HG03159 (cell line): Measurements from ENCODE around the gene FTO.
"Not testable (repeated sequence)": the region's sequence is repeated elsewhere in the genome, so short reads cannot be mapped to it uniquely, and the experiment has no call there.

Source experiments
- ATAC-seq: cut with Tn5 transposase; IDR thresholded peaks from one replicate; pipeline ENCODE4 v1.9.1; 2021; ENCODE audit warnings: mild to moderate bottlenecking, moderate library complexity; ENCODE audit not compliant: unreplicated experiment

The FTO gene

DNA sequence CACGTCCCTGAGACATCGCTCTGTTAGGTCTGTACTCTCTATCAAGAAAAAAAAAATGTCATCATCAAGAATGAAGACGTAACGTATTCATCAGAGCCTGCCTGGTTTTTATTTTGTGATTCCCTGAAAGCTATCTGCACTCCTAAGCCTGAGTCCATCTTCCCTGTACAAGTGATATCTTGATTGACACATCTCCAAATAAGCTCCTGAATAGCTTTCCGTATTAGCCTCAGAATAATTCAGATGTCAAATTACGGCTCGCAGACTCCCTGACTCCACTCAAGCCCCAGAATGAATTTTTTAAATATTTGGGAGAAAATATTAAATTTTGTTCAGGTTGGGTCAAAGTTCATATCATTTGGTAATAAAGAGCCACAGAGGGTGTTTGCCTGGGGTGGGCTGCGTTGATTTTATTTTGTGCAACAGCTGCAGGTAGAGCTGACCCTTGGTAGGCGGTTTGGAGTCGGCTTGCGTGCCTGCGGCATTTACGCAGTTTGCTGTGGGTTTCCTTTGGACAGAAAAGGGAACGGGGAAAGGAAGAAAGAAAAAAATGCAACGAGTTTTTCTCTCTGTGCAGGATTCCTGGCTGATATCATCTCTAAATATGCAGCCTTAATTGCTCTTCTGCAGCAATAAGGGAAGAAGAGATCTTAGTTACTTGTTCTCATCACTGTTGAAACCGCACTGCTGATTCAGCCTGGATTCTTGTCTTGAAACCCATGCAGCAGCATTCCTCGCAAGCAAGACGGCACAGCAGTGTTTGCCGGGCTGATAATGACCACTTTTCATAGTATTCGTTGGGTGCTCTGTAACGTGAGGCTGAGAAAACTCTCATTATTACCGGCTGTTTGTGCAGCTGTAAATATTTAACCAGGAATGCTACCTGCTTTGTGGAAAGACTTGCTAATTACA lies 467.9 kb downstream of the FTO start:
- ATAC-seq = no peak

DNA sequence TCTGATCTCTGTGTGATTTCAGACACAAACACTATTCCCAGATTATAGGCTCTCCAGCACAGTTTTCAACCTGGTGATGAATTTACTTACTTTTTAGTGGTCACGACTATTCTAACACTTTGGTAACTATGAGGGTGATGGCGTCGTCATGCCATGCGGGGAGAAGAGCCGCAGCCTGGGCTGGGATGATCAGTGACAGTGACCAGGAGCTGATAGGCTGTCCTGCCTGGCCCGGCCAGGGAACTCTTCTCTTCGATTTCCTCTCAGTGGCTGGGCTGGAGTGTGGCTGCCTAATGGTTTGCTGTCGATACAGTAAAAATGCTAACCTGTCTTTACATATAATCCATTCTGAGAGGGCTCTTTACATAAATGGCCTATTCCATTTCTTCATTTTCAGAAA lies 469.5 kb downstream of the FTO start:
- no peak for ATAC-seq

DNA sequence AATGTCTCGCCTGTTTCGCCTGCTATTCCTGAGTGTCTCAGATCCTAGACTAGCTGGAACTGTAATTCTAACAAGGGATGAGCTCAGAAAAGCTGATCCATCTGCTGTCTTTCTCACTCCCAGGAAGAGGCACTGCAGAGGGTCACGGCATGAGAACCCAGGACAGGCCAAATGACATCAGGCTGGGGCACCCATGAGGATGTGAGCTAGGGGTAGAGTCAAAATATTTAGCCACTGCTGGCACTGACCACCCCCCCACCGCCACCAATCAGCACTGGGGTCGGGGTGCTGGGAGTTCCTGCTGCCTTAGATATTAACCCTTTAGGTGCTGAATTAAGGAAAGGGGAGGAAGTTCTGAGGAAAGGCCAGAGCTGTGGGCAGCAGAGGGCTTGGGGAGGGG lies 470.2 kb downstream of the FTO start:
- ATAC-seq = no peak

DNA sequence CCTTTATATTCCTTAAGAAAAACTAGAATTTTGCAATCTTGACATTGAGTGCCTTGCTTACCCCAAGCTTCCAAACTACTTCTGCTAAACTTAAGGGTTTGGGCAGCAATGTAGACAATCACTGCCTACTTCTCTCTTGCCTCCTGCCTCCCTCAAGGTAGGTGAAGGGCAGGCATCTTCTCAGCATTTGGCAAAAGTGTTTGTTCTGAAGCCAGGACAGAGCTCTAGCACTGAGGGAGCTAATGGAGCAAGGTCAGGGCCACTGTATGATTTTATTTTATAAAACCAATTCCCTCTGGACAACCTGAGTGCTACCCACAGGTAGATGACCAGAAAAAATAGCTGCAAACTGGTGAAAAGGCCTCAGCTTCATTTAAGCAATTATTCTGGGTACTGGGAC lies 470.8 kb downstream of the FTO start:
- ATAC-seq = no peak

DNA sequence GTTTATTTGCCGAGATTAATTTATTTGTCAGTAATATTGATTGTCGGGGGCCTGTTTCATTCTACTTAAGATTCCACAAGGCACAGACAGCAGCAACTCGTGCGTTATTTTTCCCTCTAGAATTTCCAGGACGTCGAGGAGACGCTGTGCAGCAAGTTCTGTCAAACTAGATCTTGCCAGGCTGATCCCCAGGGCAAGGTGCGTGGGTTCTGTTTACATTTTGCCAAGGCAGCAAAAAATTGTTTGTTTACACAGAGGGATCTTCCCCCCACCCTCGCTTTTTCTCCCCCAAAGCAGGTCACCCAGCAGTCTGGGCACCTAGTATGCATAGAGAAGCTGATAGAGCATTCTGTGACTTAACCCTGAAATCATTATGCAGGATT lies 471.2 kb downstream of the FTO start:
- ATAC-seq = no peak

DNA sequence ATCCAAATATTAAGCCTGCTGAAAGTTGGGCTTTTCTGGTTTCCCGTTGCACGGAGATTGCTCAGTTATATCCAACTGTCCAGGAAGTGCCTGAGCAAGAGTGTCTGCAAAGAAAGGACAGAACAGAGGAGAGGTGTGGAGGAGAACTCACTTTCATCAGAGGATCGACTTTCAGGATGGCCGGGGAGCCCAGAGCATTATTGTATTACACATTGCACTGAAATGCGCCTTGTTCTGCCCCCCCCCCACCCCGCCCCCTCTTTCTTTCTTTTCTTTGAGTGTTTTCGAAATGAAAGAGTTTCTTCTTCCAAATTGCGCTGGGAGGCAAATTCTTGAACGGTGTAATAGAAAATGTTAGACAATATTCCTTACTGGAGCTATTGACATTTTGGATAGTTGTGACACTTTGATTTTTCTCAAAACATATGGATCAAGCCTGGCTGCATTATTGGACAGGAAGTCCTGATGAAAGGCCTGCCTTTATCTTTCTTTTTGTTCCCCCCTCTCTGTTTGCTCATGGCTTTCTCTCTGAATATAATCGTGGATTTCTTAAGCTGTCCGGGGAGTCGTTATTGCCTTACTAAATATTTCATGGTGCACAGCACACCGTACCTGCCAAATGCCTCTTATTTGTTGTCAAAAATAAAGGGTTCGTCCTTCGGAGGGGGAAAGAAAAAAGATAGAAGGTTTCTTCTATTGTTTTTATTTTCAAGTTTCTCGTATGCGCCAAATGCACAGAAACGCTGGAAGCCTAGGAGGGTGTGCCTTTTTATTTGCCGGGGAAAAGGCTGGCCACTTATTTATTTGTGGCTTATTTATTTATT lies 471.8 kb downstream of the FTO start:
- no peak for ATAC-seq

DNA sequence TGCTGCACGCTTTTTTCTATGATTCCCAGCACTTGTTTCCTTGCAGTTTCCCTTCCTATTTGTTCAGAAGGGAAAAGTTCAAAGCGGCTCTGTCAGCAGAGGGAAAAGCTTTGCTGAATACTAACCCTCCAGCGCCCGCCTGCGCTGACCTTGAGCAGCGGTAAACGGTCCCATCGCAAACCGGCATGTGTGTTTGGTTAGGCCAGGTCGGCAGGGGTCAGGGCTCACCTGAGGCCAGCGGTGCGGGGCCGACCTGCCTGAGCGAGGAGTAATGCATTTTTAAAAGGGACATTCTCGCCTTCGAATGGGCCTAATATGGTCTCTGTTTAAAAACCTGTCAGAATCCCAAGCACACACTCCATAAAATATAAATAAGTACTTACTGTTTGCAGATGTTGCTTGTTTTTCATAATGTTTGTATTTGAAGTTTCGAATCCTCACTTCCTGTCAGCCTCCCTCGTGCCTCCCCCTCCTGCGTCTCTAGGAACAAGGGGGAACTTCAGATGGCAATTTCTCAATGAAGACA lies 472.5 kb downstream of the FTO start:
- no peak for ATAC-seq

DNA sequence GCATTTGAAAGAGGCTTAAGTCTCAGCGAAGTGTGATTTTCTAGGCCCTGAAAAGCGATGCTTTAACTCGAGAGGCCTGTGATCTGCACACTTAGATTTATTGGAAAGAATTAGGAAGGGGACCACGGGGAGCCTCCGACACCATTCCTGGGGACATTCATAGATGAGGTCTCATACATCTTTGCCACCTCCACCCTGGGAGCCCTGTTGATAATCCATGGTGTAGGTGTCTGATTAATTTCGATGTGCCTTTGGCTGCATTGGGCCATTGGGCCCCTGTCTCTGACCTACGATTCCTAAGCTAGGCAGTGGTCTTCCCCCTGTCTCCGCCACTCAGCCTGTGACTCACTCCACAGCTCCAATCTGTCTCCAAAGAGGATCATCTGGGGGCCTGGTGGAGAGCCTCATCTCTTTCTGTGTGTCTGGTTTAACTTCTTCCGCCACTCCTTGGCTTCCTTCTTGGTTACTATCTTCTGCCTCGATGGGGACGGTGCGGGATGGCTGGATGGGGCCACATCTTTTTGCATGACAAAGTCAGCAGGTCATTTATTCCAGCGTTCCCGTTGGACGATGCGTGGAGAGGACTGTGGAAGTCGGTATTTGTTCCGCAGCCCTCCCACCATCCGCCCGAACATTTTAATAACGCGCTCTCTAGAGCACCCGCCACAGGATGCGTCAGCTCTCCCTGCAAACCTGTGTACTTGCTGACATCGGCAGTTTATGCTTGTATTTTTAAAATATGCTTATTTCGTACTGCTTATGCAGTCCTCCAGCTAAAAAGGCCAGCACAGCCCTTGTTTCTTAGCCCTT lies 473.3 kb downstream of the FTO start:
- ATAC-seq = no peak

DNA sequence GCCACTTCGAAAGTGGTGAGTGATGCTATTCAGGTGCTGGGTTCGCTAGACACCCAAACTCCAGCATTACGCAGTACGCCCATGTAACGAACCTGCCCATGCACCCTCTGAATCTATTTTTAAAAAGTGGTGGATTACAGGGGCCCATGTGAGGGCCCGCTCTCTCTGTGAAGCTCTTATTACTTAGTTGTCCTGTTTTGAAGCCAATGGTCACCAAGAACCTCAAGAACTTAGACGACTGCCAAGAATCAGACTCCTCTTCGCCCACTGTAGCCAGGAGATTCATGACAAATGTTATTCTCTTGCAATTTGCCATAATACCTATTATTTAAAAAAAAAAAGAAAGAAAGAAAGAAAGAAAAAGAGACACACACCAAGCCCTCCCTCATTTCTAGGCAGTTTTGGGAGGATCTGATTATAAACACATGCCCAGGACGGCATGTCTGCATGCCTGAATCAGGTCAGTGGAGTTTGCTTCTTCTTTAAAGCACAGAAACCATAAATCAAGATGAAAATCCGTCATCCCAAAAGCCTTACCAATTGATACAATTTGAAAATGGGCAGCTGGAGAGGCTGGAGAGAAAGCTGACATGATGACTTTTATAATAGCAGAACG lies 474.0 kb downstream of the FTO start:
- no peak for ATAC-seq

DNA sequence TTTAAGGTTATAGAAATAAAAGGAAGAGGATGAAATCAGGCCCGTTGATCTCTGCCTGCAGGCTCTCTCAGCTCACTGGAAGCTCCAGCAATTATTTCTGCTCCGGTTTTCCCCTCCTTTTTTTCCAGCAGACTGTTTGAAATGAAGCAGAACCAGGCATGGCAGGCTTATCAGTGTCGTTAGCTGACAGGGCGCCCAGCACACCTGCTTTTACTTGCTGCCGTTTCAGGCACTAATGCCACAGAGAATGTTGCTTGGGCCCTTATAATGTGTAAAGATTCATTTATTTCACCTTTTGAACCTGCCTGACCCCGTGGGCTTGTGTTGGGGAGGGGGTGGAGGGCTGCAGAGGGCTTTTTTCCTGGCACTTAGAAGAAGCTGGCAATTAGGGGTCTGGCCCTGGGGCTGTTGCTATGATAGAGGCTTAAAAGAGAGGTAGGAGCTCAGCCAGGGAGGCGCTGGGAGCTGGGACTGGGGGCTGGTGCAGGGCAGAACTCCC lies 474.6 kb downstream of the FTO start:
- ATAC-seq = no peak

DNA sequence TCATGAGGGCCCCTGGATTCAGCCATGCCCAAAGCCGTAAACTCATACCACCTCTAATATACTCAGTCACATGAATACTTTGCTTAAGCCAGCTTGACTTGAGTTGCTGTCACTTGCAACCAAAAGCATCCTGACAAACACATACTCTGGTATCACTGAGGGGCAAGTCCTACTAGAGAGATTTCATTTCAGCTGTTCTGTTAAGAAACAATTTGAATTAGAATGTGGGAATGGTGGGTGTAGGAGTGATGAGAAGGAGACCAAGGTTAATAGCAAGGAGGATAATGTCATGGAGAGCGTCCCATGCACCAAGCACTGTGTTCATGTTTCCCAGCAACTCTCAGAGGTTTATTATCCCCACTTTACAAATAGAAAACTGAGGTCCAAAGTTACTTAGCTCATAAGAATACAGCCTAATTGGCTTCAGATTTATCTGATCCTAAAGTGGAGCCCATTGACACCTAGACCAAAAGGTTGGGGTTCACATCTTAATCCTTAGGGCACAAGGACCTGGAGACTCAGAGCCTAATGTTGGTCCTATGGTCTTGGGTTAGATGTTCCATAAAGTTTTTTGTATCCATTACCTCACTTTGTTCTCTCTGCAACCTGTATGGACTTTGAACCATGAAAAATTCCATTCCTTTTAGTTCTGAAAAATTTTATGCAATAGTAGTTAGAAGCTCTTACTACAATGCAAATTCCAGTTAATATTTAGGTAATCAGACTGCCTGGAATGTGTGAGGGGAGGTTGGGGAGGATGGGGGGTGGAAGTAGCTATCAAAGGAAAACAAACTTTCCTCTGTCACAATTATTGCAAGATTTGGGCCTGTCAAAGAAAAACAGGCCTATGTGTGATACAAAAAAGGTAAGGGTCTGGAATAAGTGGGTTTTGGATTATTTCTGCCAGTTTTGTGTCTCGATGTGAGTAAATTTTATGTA lies 476.7 kb downstream of the FTO start:
- no peak for ATAC-seq

DNA sequence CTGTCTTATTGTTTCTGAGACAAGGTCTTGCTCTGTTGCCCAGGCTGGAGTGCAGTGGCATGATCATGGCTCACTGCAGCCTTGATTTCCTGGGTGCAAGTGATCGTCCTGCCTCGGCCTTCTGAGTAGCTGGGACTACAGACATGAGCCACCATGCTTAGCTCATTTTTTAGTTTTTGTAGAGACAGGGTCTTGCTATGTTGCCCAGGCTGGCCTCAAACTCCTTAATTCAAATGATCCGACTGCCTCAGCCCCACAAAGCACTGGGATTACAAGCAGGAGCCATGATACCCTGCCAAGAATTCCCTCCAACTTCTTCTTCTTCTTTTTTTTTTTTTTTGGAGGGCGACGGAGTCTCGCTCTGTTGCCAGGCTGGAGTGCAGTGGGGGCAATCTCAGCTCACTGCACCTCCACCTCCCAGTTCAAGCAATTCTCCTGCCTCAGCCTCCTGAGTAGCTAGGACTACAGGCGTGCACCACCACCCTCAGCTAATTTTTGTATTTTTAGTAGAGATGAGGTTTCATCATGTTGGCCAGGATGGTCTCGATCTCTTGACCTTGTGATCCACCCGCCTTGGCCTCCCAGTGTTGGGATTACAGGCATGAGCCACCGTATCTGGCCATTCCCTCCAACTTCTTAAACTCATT lies 477.9 kb downstream of the FTO start:
- not testable (repeated sequence) for ATAC-seq

DNA sequence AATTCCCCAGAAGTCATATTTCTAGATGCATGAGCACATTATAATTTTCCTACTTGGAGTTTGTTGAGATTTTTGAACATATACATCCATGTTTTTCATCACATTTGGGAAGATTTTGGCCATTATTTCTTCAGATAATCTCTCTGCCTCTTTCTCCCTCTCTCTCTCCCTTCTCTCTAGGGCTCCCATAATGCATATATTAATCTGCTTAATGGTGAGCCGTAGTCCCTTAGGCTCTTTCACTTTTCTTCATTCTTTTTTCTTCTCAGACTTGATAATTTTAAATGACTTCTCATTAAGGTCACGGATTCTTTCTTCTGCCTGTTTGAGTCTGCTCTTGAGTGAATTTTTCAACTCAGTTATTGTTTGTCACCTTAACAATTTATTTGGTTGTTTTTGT lies 481.1 kb downstream of the FTO start:
- ATAC-seq = no peak

DNA sequence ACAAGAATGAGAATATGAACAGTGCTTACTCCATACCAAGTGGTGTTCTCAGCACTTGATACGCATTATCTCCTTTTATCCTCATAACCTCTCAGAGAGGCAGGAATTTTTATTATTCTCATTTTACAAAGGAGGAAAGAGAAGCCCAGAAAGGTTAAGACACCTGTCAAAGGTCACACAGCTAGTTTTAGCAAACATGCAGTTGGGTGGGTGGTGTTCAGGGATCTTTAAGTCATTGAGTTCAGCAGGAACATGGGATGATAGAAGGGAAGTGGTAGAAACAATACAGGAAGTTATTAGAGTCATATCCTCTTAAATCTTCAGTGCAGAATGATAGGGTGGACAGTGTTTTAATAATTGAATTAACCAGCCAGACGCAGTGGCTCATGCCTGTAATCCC lies 487.2 kb downstream of the FTO start:
- ATAC-seq = no peak

DNA sequence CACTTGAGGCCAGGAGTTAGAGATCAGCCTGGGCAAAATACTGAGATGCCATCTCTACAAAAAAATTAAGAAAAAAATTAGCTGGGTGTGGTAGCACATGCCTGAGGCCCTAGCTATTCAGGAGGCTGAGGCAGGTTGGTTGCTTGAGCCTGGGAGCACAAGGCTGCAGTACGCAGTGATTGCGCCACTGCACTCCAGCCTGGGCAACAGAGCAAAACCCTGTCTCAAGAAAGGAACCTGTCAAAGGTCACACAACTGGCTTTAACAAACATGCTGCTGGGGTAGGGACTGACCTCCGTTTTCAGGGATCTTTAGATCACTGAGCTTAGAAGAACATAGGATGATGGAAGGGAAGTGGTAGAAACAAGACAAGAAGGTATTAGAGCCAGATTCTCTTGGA lies 487.6 kb downstream of the FTO start:
- ATAC-seq = no peak

DNA sequence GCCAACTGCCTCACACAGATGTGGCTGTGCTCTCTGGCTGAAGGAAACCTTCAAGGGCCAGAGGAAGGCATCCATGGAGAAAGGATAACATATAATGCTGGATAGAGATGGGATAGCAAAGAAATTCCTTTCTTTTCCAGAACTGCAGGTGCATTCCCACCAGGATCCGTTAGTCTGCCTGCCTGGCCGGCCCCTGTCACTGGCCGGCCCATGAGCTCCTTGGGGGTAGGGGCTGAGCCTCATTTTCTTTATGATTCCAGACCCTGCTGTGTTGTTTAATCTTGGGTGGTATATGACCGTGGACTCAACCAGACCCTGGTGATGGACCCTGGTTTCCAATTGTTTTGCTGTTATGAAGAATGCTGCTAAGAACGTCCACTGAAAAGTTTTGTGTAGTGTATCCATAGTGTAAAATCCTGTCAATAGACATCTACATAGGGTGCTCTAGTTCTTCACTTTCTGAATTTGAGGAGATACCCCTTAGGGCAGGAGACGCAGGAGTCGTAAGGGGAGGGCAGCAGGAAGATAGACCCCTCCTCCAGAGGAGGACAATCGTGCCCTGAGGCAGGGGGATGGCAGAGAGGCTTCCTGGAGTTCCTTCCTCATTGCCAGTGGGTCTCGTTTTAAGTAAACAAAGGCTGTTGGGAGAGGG lies 489.2 kb downstream of the FTO start:
- no peak for ATAC-seq

DNA sequence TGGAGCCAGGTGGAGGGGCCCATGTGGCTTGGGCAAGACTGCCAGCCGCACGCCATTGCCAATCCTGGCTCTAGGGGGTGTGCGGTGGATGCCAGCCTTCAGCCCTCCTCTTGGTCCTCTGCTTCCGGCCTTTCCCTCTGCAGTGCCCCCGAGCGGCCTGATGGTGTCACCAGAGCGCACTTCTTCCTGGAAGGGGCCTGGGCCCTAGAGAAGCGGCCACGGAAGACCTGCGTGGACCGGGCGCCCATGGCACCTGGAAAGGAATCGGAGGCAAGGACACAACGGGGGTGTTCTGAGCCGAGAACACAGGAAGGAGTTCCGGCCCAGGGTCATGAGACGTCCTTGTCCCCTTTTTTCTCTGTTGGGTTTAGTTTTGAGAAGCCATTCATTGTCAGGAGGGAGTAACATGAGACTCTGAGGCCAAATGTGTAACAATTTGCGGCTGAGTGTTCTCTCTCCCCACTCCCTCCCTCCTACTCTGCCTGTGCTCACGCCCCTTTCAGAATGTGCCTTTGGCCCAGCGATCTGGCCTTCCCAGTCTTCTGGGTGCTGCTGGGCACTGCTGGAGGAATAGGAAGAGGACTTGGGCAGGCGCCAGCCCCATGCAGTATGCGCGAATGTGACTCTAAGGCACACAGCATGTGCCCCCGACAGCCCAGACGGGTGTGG lies 489.8 kb downstream of the FTO start:
- ATAC-seq = peak; percentile 97

DNA sequence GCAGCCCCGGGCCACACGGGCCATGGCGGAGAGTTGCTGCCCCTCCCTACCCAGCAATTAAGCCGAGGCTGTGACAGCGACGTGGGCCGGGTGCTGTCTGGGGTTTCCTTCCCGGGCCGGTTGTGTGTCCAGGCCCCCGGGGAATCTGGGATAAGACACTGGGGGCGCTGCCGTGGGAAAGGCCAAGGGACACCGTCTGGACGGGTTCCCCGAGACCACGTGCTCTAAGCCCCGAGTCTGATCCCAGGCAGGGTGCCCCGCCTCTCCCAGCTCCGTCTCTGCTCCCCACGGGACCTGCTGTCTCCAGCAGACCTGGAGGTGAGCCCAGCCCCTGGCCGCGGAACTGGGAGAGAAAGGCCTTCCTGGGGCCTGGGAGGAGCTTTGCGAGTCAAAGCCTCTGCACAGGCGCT lies 490.4 kb downstream of the FTO start:
- no peak for ATAC-seq
